Uterus (tissue), 2 donors: ENCODE measurements around the gene ANP32A.

Experiments
- POLR2A ChIP-seq, 2 donors: fragments of 450-650 bp; IDR thresholded peaks; one replicate each; pipeline ENCODE4 v1.6.1; 2016; ENCODE audit warnings: antibody characterized with exemption in 2 of 2, mild to moderate bottlenecking in 1 of 2, moderate library complexity in 1 of 2
- TF ChIP-seq, protein P1 (sequence below), 4 experiments: fragments of 200-600 bp in 2 of 4; fragments of 450-650 bp in 2 of 4; sonication (generic) in 2 of 4; IDR thresholded peaks; one replicate each; pipeline ENCODE4 v1.5.1; 2016 to 2019; ENCODE audit warnings: antibody characterized with exemption in 4 of 4, mild to moderate bottlenecking in 2 of 4, moderate library complexity in 1 of 4

DNA sequence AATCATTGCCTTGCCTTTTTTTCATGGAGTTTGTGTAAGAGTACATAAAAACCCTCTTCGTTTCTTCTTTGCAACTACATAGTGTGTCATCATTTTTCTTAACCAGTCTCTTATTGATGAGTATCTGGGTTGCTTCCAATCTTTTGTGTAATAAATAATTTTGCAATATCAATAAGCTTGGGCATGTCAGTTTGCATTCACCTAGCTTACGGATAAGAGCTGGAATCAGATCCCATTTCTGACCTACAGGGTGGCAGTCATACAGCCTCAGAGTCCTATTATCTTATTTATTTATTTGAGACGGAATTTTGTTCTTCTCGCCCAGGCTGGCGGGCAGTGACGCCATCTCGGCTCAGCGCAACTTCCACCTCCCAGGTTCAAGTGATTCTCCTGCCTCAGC is 18.3 kb downstream of the ANP32A start:
- no peak for TF ChIP-seq POLR2A (IDR thresholded peaks at IDR 0.05)
- TF ChIP-seq, protein P1, sequence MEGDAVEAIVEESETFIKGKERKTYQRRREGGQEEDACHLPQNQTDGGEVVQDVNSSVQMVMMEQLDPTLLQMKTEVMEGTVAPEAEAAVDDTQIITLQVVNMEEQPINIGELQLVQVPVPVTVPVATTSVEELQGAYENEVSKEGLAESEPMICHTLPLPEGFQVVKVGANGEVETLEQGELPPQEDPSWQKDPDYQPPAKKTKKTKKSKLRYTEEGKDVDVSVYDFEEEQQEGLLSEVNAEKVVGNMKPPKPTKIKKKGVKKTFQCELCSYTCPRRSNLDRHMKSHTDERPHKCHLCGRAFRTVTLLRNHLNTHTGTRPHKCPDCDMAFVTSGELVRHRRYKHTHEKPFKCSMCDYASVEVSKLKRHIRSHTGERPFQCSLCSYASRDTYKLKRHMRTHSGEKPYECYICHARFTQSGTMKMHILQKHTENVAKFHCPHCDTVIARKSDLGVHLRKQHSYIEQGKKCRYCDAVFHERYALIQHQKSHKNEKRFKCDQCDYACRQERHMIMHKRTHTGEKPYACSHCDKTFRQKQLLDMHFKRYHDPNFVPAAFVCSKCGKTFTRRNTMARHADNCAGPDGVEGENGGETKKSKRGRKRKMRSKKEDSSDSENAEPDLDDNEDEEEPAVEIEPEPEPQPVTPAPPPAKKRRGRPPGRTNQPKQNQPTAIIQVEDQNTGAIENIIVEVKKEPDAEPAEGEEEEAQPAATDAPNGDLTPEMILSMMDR (IDR thresholded peaks at IDR 0.05) = no peak
